Measurements from ENCODE around the gene UXS1.

DNA sequence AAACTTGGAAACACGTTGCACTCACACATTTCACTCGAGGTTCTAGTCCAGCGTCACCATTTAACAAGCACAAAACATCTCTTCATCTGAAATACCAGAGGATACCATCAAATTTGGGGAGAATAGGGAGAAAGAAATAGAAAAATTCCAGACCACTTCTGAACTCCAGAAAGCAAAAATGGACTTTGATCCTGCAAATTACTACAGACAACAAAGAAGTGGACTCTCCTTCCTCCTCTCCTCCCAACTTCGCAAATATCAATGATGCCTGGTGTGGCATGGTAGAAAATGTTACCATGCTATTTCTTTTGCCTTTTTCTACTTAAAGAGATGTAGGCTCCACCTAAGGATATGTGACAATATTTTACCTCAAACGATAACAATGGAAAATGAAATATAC is 13.5 kb downstream of the UXS1 start:
- TF ChIP-seq, protein P1, sequence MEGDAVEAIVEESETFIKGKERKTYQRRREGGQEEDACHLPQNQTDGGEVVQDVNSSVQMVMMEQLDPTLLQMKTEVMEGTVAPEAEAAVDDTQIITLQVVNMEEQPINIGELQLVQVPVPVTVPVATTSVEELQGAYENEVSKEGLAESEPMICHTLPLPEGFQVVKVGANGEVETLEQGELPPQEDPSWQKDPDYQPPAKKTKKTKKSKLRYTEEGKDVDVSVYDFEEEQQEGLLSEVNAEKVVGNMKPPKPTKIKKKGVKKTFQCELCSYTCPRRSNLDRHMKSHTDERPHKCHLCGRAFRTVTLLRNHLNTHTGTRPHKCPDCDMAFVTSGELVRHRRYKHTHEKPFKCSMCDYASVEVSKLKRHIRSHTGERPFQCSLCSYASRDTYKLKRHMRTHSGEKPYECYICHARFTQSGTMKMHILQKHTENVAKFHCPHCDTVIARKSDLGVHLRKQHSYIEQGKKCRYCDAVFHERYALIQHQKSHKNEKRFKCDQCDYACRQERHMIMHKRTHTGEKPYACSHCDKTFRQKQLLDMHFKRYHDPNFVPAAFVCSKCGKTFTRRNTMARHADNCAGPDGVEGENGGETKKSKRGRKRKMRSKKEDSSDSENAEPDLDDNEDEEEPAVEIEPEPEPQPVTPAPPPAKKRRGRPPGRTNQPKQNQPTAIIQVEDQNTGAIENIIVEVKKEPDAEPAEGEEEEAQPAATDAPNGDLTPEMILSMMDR (IDR thresholded peaks at IDR 0.05) = no peak
- TF ChIP-seq, protein P2, sequence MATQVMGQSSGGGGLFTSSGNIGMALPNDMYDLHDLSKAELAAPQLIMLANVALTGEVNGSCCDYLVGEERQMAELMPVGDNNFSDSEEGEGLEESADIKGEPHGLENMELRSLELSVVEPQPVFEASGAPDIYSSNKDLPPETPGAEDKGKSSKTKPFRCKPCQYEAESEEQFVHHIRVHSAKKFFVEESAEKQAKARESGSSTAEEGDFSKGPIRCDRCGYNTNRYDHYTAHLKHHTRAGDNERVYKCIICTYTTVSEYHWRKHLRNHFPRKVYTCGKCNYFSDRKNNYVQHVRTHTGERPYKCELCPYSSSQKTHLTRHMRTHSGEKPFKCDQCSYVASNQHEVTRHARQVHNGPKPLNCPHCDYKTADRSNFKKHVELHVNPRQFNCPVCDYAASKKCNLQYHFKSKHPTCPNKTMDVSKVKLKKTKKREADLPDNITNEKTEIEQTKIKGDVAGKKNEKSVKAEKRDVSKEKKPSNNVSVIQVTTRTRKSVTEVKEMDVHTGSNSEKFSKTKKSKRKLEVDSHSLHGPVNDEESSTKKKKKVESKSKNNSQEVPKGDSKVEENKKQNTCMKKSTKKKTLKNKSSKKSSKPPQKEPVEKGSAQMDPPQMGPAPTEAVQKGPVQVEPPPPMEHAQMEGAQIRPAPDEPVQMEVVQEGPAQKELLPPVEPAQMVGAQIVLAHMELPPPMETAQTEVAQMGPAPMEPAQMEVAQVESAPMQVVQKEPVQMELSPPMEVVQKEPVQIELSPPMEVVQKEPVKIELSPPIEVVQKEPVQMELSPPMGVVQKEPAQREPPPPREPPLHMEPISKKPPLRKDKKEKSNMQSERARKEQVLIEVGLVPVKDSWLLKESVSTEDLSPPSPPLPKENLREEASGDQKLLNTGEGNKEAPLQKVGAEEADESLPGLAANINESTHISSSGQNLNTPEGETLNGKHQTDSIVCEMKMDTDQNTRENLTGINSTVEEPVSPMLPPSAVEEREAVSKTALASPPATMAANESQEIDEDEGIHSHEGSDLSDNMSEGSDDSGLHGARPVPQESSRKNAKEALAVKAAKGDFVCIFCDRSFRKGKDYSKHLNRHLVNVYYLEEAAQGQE (IDR thresholded peaks at IDR 0.05; ENCODE audit: low read depth, low read length) = no peak
- TF ChIP-seq YY1 (IDR thresholded peaks at IDR 0.05; ENCODE audit: low read depth) = no peak
- no peak for TF ChIP-seq EZH2phosphoT487 (IDR thresholded peaks at IDR 0.05; ENCODE audit: borderline replicate concordance, low read depth)
- no peak for TF ChIP-seq TCF12 (IDR thresholded peaks at IDR 0.05)
- TF ChIP-seq RXRA (IDR thresholded peaks at IDR 0.05; ENCODE audit: borderline replicate concordance, low read depth) = no peak
- TF ChIP-seq CHD2 (IDR thresholded peaks at IDR 0.05; ENCODE audit: low read length, partially characterized antibody) = no peak
- TF ChIP-seq RCOR1 (IDR thresholded peaks at IDR 0.05; ENCODE audit: low read length) = no peak
- TF ChIP-seq MEF2A (IDR thresholded peaks at IDR 0.05; ENCODE audit: borderline replicate concordance, low read depth) = no peak
- TF ChIP-seq POLR2AphosphoS5 (IDR thresholded peaks at IDR 0.05; ENCODE audit: low read depth, low read length) = no peak
